Thyroid gland (tissue), 4 donors: ENCODE measurements around the gene P2RY10. TPM values are rescaled to one million over a fixed set of nuclear protein-coding genes. Genes with fewer than 3 reads are reported as not detected.

Experiments used
- DNase-seq, 2 donors: peaks; one replicate each; pipeline ENCODE4 v3.0.0-alpha.2; 2019
- H3K27ac ChIP-seq, 3 donors: fragments of 200-600 bp; sonication (generic); 1 replicate in 2 of 3; 2 replicates in 1 of 3; pipeline ENCODE4 v1.5.1; 2016 to 2019; ENCODE audit warnings: mild to moderate bottlenecking in 1 of 3, moderate library complexity in 1 of 3
- H3K27me3 ChIP-seq: fragments of 200-600 bp; sonication (generic); one replicate; pipeline ENCODE4 v1.5.1; 2019
- H3K36me3 ChIP-seq, 2 donors: fragments of 200-600 bp; sonication (generic); one replicate each; pipeline ENCODE4 v1.5.1; 2016 to 2019
- H3K4me1 ChIP-seq, 2 donors: fragments of 200-600 bp; sonication (generic); one replicate each; pipeline ENCODE4 v1.5.1; 2017 to 2019
- H3K4me3 ChIP-seq, 3 donors: fragments of 200-600 bp; sonication (generic); replicated peaks in 1 of 3; 1 replicate in 2 of 3; 2 replicates in 1 of 3; pipeline ENCODE4 v1.5.1; 2016; ENCODE audit warnings: mild to moderate bottlenecking in 1 of 3
- H3K9me3 ChIP-seq: fragments of 200-600 bp; sonication (generic); one replicate; pipeline ENCODE4 v1.5.1; 2017
- POLR2A ChIP-seq, 2 donors: fragments of 450-650 bp; IDR thresholded peaks; one replicate each; pipeline ENCODE4 v1.6.1; 2017; ENCODE audit warnings: antibody characterized with exemption in 2 of 2, mild to moderate bottlenecking in 2 of 2, moderate library complexity in 1 of 2
- WGBS, 2 donors: methylation state at CpG; one replicate each; pipeline ENCODE4 v1.1.5; 2017; 5-methylcytosine and 5-hydroxymethylcytosine counted together
- intact Hi-C: fragments of 100-400 bp; cut with DNase I; formaldehyde crosslinking; loops from one replicate; pipeline ENCODE4 v1.15.1; 2023
- total RNA-seq, 4 donors: library from RNA; depleted of rRNA; stranded (reverse); fragments of >200 nt; gene quantifications; one replicate each; pipeline ENCODE4 v1.2.3, GENCODE V29; 2016
- TF ChIP-seq, protein P1 (sequence below), 6 experiments: fragments of 200-600 bp in 3 of 6; fragments of 450-650 bp in 3 of 6; sonication (generic) in 3 of 6; IDR thresholded peaks; one replicate each; pipeline ENCODE4 v1.5.1; 2016 to 2019; ENCODE audit warnings: antibody characterized with exemption in 6 of 6, mild to moderate bottlenecking in 2 of 6, inconsistent platforms in 1 of 6, moderate library complexity in 1 of 6

P2RY10 gene, protein sequence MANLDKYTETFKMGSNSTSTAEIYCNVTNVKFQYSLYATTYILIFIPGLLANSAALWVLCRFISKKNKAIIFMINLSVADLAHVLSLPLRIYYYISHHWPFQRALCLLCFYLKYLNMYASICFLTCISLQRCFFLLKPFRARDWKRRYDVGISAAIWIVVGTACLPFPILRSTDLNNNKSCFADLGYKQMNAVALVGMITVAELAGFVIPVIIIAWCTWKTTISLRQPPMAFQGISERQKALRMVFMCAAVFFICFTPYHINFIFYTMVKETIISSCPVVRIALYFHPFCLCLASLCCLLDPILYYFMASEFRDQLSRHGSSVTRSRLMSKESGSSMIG
- total RNA-seq, result 1 to 10 TPM in 1 of 4 donors, under 1 TPM in 2, not detected in 1; 0.22 to 1.1 (median 0.78) TPM

DNA sequence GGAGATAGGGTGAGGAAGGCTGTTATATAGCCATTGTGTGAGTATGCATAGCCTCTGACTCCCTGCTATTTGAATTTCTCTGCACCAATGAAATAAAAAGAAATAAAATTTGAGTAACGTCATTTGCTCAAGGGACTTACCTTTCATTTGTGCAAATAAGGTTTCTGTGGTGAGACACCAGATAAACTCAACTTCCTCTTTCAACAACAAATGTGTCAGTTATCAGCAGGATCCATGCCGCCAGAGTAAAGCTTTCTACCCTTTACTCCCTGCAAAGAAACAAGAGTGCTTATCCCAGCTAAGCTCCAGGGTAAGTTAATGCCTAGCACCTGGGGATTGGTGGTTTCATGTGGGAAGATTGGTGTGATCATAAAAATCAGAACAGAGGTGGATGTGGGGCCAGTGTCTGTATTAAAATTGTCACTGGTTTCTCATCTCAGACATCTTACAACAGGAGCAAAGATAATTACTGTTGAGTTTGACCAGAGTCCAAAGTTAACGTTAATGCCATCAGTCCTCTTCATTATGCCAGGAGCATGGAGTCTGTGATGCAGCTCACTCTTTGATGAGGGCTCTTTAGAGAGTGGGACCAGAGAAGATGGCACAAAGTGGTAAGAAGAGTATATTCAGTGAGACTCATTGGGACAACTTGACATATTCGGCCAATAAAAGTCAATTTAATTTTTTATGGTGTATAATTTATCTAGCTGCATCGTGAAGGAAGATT lies at the start of gene P2RY10:
P2RY10 (plus strand) TSS at position 206 of the 727 bp plus-strand sequence. CDS start 15,130 bp downstream, outside the sequence.
- DNase-seq, result no peak
- WGBS, 2 donors, result 69 to 71% methylated on average over 5 of the region's 5 CpGs
- Histone ChIP-seq H3K36me3 (no peaks in the 10 kb centered on the region), H3K27me3 (no peaks in the 10 kb centered on the region), H3K27ac (no peak within 1 kb of the TSS), H3K4me1 (no peaks in the 10 kb centered on the region), H3K9me3 (no peaks in the 10 kb centered on the region), H3K4me3 (no peak within 1 kb of the TSS)
- intact Hi-C loops, result no loop called here
- TF ChIP-seq, protein P1, sequence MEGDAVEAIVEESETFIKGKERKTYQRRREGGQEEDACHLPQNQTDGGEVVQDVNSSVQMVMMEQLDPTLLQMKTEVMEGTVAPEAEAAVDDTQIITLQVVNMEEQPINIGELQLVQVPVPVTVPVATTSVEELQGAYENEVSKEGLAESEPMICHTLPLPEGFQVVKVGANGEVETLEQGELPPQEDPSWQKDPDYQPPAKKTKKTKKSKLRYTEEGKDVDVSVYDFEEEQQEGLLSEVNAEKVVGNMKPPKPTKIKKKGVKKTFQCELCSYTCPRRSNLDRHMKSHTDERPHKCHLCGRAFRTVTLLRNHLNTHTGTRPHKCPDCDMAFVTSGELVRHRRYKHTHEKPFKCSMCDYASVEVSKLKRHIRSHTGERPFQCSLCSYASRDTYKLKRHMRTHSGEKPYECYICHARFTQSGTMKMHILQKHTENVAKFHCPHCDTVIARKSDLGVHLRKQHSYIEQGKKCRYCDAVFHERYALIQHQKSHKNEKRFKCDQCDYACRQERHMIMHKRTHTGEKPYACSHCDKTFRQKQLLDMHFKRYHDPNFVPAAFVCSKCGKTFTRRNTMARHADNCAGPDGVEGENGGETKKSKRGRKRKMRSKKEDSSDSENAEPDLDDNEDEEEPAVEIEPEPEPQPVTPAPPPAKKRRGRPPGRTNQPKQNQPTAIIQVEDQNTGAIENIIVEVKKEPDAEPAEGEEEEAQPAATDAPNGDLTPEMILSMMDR (IDR thresholded peaks at IDR 0.05), result no peak
- no peak for TF ChIP-seq POLR2A (IDR thresholded peaks at IDR 0.05)

DNA sequence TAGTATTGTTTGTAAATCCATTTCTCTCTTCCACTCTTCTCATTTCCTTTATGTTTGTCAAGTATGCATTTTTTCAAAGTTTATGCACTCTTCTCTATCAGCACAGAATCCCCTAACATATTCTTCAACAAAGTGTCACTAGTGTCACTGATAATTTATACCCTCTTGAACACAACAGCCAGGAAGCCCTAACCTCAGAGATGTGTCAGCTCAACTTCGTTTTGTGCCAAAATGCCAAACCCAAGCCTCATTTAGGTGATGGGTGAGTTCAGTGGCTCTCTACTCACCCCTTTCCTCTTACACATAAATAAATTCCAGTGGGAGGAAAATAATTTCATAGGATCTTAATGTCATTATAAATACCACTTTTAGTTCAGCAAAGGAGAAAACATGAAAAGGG lies 22.4 kb upstream of the P2RY10 start:
- DNase-seq, result no peak
- Histone ChIP-seq H3K4me3 (no peak overlapping the region), H3K9me3 (no peaks in the 10 kb centered on the region), H3K4me1 (no peaks in the 10 kb centered on the region), H3K27me3 (no peaks in the 10 kb centered on the region), H3K27ac (no peak overlapping the region), H3K36me3 (no peaks in the 10 kb centered on the region)
- intact Hi-C loops, result no loop called here
- no peak for TF ChIP-seq POLR2A (IDR thresholded peaks at IDR 0.05)
- TF ChIP-seq, protein P1 (IDR thresholded peaks at IDR 0.05), result no peak
- 50 to 73% methylated on average over 1 of the region's 1 CpG for WGBS, 2 donors

DNA sequence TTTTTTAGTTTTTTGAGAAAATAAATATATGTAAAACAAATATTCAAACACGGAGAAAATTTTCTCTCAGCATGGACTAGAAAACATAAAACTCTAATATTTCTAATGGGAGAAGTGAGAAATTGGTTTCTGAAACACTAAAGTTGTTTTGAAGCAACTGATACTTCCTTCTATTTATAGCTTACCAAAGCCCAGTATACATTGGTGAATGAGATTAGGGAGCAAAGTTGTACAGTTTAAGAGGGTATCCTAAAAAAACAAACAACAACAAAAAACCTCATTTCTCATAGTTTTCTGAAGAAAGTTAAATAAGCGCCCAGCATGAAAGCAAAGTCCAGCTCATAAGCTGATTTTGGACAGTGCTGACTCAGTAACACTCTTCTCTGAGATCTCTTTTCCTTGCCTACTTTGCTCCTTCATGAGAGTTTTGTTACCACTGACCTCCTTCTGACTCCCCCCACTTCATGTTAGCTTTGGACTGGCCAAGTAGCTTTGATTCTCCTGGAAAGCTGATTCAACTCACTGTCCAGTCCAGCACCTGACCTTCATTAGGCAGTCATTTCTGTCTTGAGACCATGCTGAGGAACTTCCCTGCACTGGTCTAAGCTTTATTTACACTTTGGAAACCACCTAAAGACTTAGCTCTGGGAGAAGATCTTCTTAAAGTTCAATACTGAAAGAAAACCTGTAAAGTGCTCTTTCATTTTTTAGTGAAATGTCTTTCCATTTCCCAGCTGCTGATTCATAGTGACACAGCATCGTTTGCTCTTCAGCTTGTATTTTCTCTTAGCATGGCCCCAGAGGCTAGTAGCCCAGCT lies 21.8 kb upstream of the P2RY10 start:
- WGBS, 2 donors, result 64 to 68% methylated on average over 3 of the region's 3 CpGs
- Histone ChIP-seq H3K4me3 (no peak overlapping the region), H3K36me3 (no peaks in the 10 kb centered on the region), H3K4me1 (no peaks in the 10 kb centered on the region), H3K27ac (no peak overlapping the region), H3K27me3 (no peaks in the 10 kb centered on the region), H3K9me3 (no peaks in the 10 kb centered on the region)
- DNase-seq, result no peak
- intact Hi-C loops, result no loop called here
- no peak for TF ChIP-seq POLR2A (IDR thresholded peaks at IDR 0.05)
- TF ChIP-seq, protein P1 (IDR thresholded peaks at IDR 0.05), result no peak

DNA sequence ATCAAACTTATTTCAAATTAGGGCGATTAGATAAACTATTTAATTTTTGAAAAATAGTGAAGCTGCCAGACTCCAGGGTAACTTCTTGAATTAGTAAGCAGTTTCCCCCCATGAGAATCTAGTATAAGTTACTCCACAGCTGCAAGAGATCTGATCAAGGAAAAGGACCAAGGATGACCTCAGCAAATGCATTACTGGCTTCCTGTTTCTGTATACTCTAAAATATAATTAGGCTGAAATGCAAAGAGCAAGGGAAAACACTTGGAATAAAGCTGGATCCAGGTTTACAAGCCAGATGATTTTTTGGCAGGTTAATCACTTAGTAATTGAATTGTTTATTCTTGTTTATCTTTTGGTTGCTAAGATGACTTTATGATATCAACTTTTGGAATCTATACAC lies 13.4 kb upstream of the P2RY10 start:
- Histone ChIP-seq H3K9me3 (no peaks in the 10 kb centered on the region), H3K4me1 (no peaks in the 10 kb centered on the region), H3K27ac (no peak overlapping the region), H3K4me3 (no peak overlapping the region), H3K27me3 (no peaks in the 10 kb centered on the region), H3K36me3 (no peaks in the 10 kb centered on the region)
- TF ChIP-seq, protein P1 (IDR thresholded peaks at IDR 0.05), result no peak
- no peak for TF ChIP-seq POLR2A (IDR thresholded peaks at IDR 0.05)
- intact Hi-C loops, result no loop called here
- no peak for DNase-seq
- WGBS, 2 donors, result 36 to 63% methylated on average over 1 of the region's 1 CpG
